Neural cell (in vitro differentiated cells): ENCODE data around the gene RNF213. TPM values are rescaled to one million over a fixed set of nuclear protein-coding genes. Genes with fewer than 3 reads are reported as not detected.

Experiments used
- H2AFZ ChIP-seq: fragments of 200-600, 300-800 bp; sonication (generic), shearing (Covaris generic); 2 replicates; pipeline ENCODE4 v1.6.0; 2014; ENCODE audit warnings: low read depth, mild to moderate bottlenecking, antibody characterized with exemption, low read length, moderate library complexity
- H3F3A ChIP-seq: fragments of 200-600 bp; shearing (Covaris generic); 2 replicates; pipeline ENCODE4 v1.6.1; 2016; ENCODE audit warnings: mild to moderate bottlenecking, moderate library complexity, mixed read lengths, antibody characterized with exemption, low read length; ENCODE audit not compliant: insufficient read depth, poor library complexity, severe bottlenecking
- H3K27ac ChIP-seq: fragments of 200-600, 300-800 bp; sonication (generic), shearing (Covaris generic); 2 replicates; pipeline ENCODE4 v1.5.1; 2014; ENCODE audit warnings: mild to moderate bottlenecking, low read length, moderate library complexity
- H3K27me3 ChIP-seq: fragments of 300-800, 200-600 bp; sonication (generic), shearing (Covaris generic); 2 replicates; pipeline ENCODE4 v1.6.0; 2014; ENCODE audit warnings: mild to moderate bottlenecking, low read depth, low read length, moderate library complexity; ENCODE audit not compliant: insufficient read depth
- H3K36me3 ChIP-seq: fragments of 300-800, 200-600 bp; sonication (generic), shearing (Covaris generic); 2 replicates; pipeline ENCODE4 v1.5.1; 2014; ENCODE audit warnings: mild to moderate bottlenecking, antibody characterized with exemption, low read length, moderate library complexity; ENCODE audit not compliant: insufficient read depth
- H3K4me2 ChIP-seq: fragments of 300-800, 200-600 bp; sonication (generic), shearing (Covaris generic); 2 replicates; pipeline ENCODE4 v1.6.0; 2014; ENCODE audit warnings: mild to moderate bottlenecking, low read length
- H3K4me3 ChIP-seq: fragments of 300-800, 200-600 bp; sonication (generic), shearing (Covaris generic); 2 replicates; pipeline ENCODE4 v1.5.1; 2014; ENCODE audit warnings: mild to moderate bottlenecking, low read length, moderate library complexity
- H3K79me2 ChIP-seq: fragments of 200-600 bp; shearing (Covaris generic); replicated peaks from 2 replicates; pipeline ENCODE4 v1.6.0; 2014; ENCODE audit warnings: mild to moderate bottlenecking, low read length, moderate library complexity; ENCODE audit not compliant: insufficient read depth
- H3K9ac ChIP-seq: fragments of 300-800, 200-600 bp; sonication (generic), shearing (Covaris generic); 2 replicates; pipeline ENCODE4 v1.6.1; 2016; ENCODE audit warnings: mild to moderate bottlenecking, low read length, mixed read lengths
- H3K9me2 ChIP-seq: fragments of 200-600 bp; shearing (Covaris generic); 2 replicates; pipeline ENCODE4 v1.6.1; 2016; ENCODE audit warnings: mild to moderate bottlenecking, low read length, mixed read lengths; ENCODE audit not compliant: insufficient read depth
- H3K9me3 ChIP-seq: fragments of 200-600, 300-800 bp; sonication (generic), shearing (Covaris generic); 2 replicates; pipeline ENCODE4 v1.6.1; 2016; ENCODE audit warnings: mild to moderate bottlenecking, mixed run types, low read length, moderate library complexity, mixed read lengths
- H4K20me1 ChIP-seq: fragments of 200-600 bp; shearing (Covaris generic); 2 replicates; pipeline ENCODE4 v1.6.1; 2016; ENCODE audit warnings: mild to moderate bottlenecking, mixed run types; ENCODE audit not compliant: insufficient read depth
- CTCF ChIP-seq: fragments of 450-650 bp; IDR thresholded peaks from 2 replicates; pipeline ENCODE4 v1.5.1; 2014; ENCODE audit warnings: antibody characterized with exemption, mild to moderate bottlenecking, moderate library complexity; ENCODE audit not compliant: poor library complexity, severe bottlenecking
- EP300 ChIP-seq: fragments of 450-650 bp; conservative IDR thresholded peaks from 2 replicates; pipeline ENCODE4 v1.6.1; 2014; ENCODE audit warnings: antibody characterized with exemption, mild to moderate bottlenecking, moderate library complexity; ENCODE audit not compliant: poor library complexity, severe bottlenecking
- EZH2 ChIP-seq: fragments of 200-600, 300-800 bp; shearing (Covaris generic), sonication (generic); IDR thresholded peaks from 2 replicates; pipeline ENCODE4 v1.6.1; 2014; ENCODE audit warnings: antibody characterized with exemption, low read length, borderline replicate concordance, mild to moderate bottlenecking; ENCODE audit not compliant: insufficient read depth, poor library complexity, severe bottlenecking
- MXI1 ChIP-seq: fragments of 450-650 bp; conservative IDR thresholded peaks from 2 replicates; pipeline ENCODE4 v1.6.1; 2014; ENCODE audit warnings: antibody characterized with exemption, mild to moderate bottlenecking; ENCODE audit not compliant: poor library complexity, severe bottlenecking
- POLR2AphosphoS5 ChIP-seq: IDR thresholded peaks from 2 replicates; pipeline ENCODE4 v1.6.1; 2012
- RAD21 ChIP-seq: fragments of 450-650 bp; conservative IDR thresholded peaks from 2 replicates; pipeline ENCODE4 v1.6.1; 2014; ENCODE audit warnings: antibody characterized with exemption, mild to moderate bottlenecking, moderate library complexity
- REST ChIP-seq: IDR thresholded peaks from 2 replicates; pipeline ENCODE4 v1.6.1; 2012; ENCODE audit warnings: borderline replicate concordance
- SMC3 ChIP-seq: fragments of 450-650 bp; conservative IDR thresholded peaks from 2 replicates; pipeline ENCODE4 v1.6.1; 2014; ENCODE audit warnings: antibody characterized with exemption, mild to moderate bottlenecking, moderate library complexity; ENCODE audit not compliant: poor library complexity
- TAF1 ChIP-seq: IDR thresholded peaks from 2 replicates; pipeline ENCODE4 v1.6.1; 2012; ENCODE audit warnings: low read depth
- polyA plus RNA-seq: library from polyadenylated mRNA; depleted of rRNA; stranded (reverse); fragments of >200 nt; gene quantifications from 2 replicates; pipeline ENCODE4 v1.2.3, GENCODE V29; 2014

Gene RNF213
- polyA plus RNA-seq, 1 donor from 2014 or later, result 1.5 TPM

GRCh38 chr17:80363518-80364090 lies 103.0 kb downstream of the RNF213 start:
- H2AFZ ChIP-seq, result no peak overlapping the region
- H3K4me2 ChIP-seq, result no peak overlapping the region
- no peaks in the 10 kb centered on the region for H3K9me3 ChIP-seq
- H3K4me3 ChIP-seq, result no peak overlapping the region
- no peaks in the 10 kb centered on the region for H3K9me2 ChIP-seq
- TF ChIP-seq EZH2, result no peak
- TF ChIP-seq RAD21, result no peak
- TF ChIP-seq TAF1, result no peak
- no peak for TF ChIP-seq MXI1
- no peak for TF ChIP-seq SMC3
- TF ChIP-seq REST, result no peak
- no peak for TF ChIP-seq CTCF
- no peak for TF ChIP-seq EP300
- TF ChIP-seq POLR2AphosphoS5, result no peak
- no peak overlapping the region for H3K27ac ChIP-seq
- H3K36me3 ChIP-seq, result no peaks in the 10 kb centered on the region
- no peaks in the 10 kb centered on the region for H3K27me3 ChIP-seq
- no peaks in the 10 kb centered on the region for H3K79me2 ChIP-seq
- H3F3A ChIP-seq, result no peaks in the 10 kb centered on the region
- H4K20me1 ChIP-seq, result no peaks in the 10 kb centered on the region
- H3K9ac ChIP-seq, result no peak overlapping the region

- Histone ChIP-seq H3K79me2 (no peaks in the 10 kb centered on the region), H3K36me3 (no peaks in the 10 kb centered on the region), H3K27me3 (no peaks in the 10 kb centered on the region), H4K20me1 (no peaks in the 10 kb centered on the region), H3K9ac (no peak overlapping the region), H2AFZ (no peak overlapping the region), H3K4me2 (no peak overlapping the region), H3K4me3 (no peak overlapping the region), H3K27ac (no peak overlapping the region), H3F3A (no peaks in the 10 kb centered on the region), H3K9me2 (no peaks in the 10 kb centered on the region), H3K9me3 (no peaks in the 10 kb centered on the region)
- TF ChIP-seq EP300 (no peak), SMC3 (peak; percentile 44), TAF1 (no peak), CTCF (peak; percentile 57), EZH2 (no peak), RAD21 (peak; percentile 63)
Observed at GRCh38 chr17:80364091-80364691, 103.5 kb downstream of the RNF213 start.
